ENCODE data around the gene C2CD2. TPM values are rescaled to one million over a fixed set of nuclear protein-coding genes. Genes with fewer than 3 reads are reported as not detected.
"Not testable (repeated sequence)": the region's sequence is repeated elsewhere in the genome, so short reads cannot be mapped to it uniquely, and the experiment has no call there.

Gene C2CD2
- total RNA-seq, 2 donors from 2014 or later = 59.5 to 77.3 TPM

DNA sequence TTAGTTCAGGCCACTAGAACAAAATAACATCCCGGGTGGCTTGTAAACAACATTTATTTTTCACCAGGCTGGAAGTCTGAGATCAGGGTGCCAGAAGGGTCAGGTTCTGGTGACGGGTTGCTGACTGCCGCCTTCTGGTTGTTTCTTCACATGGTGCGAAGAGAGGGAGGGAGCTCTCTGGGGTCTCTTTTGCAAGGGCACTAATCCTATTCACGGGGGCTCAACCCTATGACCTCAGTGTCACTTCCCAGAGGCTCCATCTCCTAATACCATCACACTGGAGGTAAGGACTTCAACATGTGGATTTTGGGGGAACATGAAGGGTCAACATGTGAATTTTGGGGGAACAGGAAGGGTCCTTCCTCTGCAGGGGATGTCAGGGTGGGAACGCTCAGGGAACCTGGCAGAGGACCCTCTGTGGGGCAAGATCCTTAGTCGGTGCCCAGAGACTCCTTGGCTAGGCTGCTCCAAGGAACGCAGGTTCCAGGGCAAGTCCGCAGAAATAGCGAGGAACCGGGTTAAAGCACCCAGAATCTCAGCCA lies 8.7 kb upstream of the C2CD2 start:
- H3K27ac ChIP-seq = no peak overlapping the region
- no peaks in the 10 kb centered on the region for H3K36me3 ChIP-seq
- no peaks in the 10 kb centered on the region for H3K9me3 ChIP-seq
- TF ChIP-seq, protein P1, sequence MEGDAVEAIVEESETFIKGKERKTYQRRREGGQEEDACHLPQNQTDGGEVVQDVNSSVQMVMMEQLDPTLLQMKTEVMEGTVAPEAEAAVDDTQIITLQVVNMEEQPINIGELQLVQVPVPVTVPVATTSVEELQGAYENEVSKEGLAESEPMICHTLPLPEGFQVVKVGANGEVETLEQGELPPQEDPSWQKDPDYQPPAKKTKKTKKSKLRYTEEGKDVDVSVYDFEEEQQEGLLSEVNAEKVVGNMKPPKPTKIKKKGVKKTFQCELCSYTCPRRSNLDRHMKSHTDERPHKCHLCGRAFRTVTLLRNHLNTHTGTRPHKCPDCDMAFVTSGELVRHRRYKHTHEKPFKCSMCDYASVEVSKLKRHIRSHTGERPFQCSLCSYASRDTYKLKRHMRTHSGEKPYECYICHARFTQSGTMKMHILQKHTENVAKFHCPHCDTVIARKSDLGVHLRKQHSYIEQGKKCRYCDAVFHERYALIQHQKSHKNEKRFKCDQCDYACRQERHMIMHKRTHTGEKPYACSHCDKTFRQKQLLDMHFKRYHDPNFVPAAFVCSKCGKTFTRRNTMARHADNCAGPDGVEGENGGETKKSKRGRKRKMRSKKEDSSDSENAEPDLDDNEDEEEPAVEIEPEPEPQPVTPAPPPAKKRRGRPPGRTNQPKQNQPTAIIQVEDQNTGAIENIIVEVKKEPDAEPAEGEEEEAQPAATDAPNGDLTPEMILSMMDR (IDR thresholded peaks at IDR 0.05) = no peak
- H3K4me1 ChIP-seq (ENCODE audit: control insufficient read depth in 1 of 2, low read depth in 2 of 2) = peaks cover 12 to 24% of the 10 kb centered on the region in 2 donors
- ATAC-seq (ENCODE audit: insufficient number of reproducible peaks, low FRiP score, low read depth) (no peak), DNase-seq (ENCODE audit: low spot score) (no peak)
- no peaks in the 10 kb centered on the region for H3K27me3 ChIP-seq (replicated peaks; ENCODE audit: insufficient read depth)
- no peak overlapping the region for H3K4me3 ChIP-seq

DNA sequence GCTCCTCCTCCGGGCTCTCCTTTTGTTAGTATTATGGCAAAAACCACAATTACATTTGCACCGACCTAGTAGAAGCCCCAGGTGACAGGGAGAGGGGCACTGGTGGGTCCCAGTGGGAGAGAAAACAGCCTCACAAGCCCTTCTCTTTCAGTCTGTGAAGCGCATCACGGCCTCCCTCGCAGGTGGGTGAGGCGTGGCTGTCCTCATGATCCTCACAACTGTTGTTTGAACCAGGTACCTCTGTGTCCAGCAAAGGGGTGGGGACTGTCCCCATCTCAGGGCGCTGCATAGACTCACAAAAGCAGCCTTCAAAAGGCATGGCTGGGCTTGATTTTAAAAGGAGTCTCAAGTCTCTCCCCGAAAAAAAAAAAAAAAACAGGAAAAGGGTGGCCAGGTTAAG lies 7.9 kb upstream of the C2CD2 start:
- no peak overlapping the region for H3K27ac ChIP-seq
- no peaks in the 10 kb centered on the region for H3K36me3 ChIP-seq
- ATAC-seq (ENCODE audit: insufficient number of reproducible peaks, low FRiP score, low read depth) = no peak
- no peak for DNase-seq (ENCODE audit: low spot score)
- H3K9me3 ChIP-seq = no peaks in the 10 kb centered on the region
- no peak overlapping the region for H3K4me3 ChIP-seq
- peaks cover 12 to 30% of the 10 kb centered on the region in 2 donors for H3K4me1 ChIP-seq (ENCODE audit: control insufficient read depth in 1 of 2, low read depth in 2 of 2)
- H3K27me3 ChIP-seq (replicated peaks; ENCODE audit: insufficient read depth) = no peaks in the 10 kb centered on the region
- TF ChIP-seq, protein P1 (IDR thresholded peaks at IDR 0.05) = no peak

DNA sequence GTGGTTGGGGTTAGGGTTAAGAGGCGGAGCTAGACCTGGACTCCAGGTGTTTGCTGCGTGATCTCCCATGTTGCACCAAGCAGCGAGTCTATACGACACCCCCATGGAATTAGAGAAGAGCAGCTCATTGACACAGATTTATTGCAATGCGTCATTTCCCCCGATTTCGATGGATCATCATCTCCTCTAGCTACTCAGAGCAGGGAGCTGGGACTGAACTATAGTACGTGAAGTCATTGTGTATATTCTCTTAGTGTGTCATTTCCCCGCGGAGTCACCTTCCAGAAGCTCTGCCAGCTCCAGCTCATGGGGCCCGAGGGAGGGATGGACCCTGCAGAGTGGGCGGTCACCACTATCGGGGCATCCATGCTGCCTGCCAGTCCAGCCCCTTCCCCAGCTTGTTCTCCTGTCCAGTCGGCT lies 7.5 kb upstream of the C2CD2 start:
- TF ChIP-seq, protein P1 (IDR thresholded peaks at IDR 0.05) = no peak
- H3K27ac ChIP-seq = no peak overlapping the region
- H3K27me3 ChIP-seq (replicated peaks; ENCODE audit: insufficient read depth) = no peaks in the 10 kb centered on the region
- DNase-seq (ENCODE audit: low spot score) (no peak), ATAC-seq (ENCODE audit: insufficient number of reproducible peaks, low FRiP score, low read depth) (no peak)
- peaks cover 12 to 30% of the 10 kb centered on the region in 2 donors for H3K4me1 ChIP-seq (ENCODE audit: control insufficient read depth in 1 of 2, low read depth in 2 of 2)
- H3K9me3 ChIP-seq = no peaks in the 10 kb centered on the region
- no peaks in the 10 kb centered on the region for H3K36me3 ChIP-seq
- H3K4me3 ChIP-seq = no peak overlapping the region

DNA sequence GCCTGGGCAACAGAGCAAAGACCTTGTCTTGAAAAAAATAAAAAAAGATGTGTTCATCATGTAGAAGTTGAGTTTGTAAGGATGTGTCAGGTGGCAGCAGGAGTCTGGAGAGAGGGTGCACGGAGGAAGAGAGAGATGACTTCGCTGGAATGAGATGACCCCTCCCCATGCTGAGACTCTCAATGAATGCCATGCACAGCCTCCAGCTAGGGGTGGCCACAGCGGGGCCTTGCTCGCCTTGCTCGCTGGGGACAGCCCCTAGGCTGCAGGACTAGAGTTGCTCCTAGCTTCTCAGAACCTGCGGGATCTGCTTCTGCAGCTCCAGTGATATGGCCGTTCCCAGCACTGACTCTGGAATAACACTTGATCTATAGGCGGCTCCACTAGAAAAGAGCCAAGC lies 6.6 kb upstream of the C2CD2 start:
- no peak for ATAC-seq (ENCODE audit: insufficient number of reproducible peaks, low FRiP score, low read depth)
- Histone ChIP-seq H3K9me3 (no peaks in the 10 kb centered on the region), H3K36me3 (no peaks in the 10 kb centered on the region), H3K27ac (no peak overlapping the region), H3K4me1 (ENCODE audit: control insufficient read depth in 1 of 2, low read depth in 2 of 2) (peaks cover 12 to 30% of the 10 kb centered on the region in 2 donors), H3K27me3 (replicated peaks; ENCODE audit: insufficient read depth) (no peaks in the 10 kb centered on the region), H3K4me3 (no peak overlapping the region)
- TF ChIP-seq, protein P1 (IDR thresholded peaks at IDR 0.05) = no peak
- DNase-seq (ENCODE audit: low spot score) = no peak

DNA sequence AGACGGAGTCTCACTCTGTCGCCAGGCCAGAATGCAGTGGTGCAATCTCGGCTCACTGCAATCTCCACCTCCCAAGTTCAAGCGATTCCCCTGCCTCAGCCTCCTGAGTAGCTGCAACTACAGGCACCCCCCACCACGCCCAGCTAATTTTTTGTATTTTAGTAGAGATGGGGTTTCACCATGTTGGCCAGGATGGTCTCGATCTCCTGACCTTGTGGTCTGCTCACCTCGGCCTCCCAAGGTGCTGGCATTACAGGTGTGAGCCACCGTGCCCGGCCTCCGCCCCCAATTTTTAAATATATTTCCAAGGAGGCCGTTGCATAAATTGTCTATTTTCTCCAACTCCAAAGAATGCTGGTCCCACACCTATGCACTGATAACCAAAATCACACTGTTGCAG lies 5.9 kb upstream of the C2CD2 start:
- H3K9me3 ChIP-seq; H3K4me3 ChIP-seq; H3K27me3 ChIP-seq (replicated peaks; ENCODE audit: insufficient read depth); DNase-seq (ENCODE audit: low spot score); ATAC-seq (ENCODE audit: insufficient number of reproducible peaks, low FRiP score, low read depth); H3K36me3 ChIP-seq: not testable (repeated sequence)
- peak overlapping the region; percentile 62 to 91 for H3K27ac ChIP-seq
- peaks cover 12 to 30% of the 10 kb centered on the region in 2 donors for H3K4me1 ChIP-seq (ENCODE audit: control insufficient read depth in 1 of 2, low read depth in 2 of 2)
